Activated CD4-positive, alpha-beta T cell treated with anti-CD3 and anti-CD28 coated beads, Interleukin-2, amount 50 U/mL, for 24 hours (primary cell): ENCODE measurements around the gene TAF9B.
"Not testable (repeated sequence)": the region's sequence is repeated elsewhere in the genome, so short reads cannot be mapped to it uniquely, and the experiment has no call there.

Experiments
- DNase-seq, 2 donors: peaks; one replicate each; pipeline ENCODE4 v3.0.0-alpha.2; 2020; ENCODE audit warnings: low read depth in 1 of 2, low spot score in 1 of 2

Gene TAF9B

DNA sequence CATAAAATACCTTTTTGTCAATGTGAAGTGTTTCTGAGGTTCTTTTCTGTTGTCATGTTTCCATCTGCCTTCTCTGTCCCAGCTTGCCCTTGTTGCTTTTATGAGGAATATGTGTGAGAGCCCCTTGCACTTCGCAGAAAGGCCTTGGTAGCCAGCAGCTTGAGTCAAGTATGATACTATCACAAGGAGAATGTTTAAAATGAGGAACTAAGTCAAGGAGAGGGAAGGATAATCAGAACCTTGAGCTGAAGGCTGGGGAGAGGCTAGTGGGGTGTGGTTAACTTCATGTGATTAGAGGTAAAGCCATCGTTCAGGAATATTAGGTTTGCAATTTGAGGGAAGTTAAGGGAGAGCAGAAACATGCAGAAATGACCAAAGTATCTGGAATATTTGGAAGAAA, 22.7 kb downstream of the TAF9B start:
- no peak for DNase-seq

DNA sequence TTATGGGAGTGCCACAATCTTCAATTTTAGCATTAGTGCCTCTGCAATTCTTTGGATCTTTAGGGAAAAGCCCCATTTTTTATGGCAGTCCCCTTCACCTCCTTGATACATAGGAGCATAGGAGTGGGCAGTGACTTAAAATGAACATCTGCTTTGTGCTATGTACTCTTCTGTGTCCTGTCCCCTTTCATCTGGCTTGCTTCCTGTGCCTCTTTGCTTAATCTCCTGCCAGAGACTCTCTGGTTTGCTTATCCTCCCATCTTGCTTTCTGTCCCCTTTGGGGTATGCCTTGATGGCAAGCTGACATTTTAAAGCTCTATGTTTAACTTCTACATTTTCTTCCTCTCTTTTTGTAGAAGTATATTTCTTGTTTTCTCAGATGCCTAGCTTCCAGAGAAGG, 23.1 kb downstream of the TAF9B start:
- DNase-seq, result no peak

DNA sequence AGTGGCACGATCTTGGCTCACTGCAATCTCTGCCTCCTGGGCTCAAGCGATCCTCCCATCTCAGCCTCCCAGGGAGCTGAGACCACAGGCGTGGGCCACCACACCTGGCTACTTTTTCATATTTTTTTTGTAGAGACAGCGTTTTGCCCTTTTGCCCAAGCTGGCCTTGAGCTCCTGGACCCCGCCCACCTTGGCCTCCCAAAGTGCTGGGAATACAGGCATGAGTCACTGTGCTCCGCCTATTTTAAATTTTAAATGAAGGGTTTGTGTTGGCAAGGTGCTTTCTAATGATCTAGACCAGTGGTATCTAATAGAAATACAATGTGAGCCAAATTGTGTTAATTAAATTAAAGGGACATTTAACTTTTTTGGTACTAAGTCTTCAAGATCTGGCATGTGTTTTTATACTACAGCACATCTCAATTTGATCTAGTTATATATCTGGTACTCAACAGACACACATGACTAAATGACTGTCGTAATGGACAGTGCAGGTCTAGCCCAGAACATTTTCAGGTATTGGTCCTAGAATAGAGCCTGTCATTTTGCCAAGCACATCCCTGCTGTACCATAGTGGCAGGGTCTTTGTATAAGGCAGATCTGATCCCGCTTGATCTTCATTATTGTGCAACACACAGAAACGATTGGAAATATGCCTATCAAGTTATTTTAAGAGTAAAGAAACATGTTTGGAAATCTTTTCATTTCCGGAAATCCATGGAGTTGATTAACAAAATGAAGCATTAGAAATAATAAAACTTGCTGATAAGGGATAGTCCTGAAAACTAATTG, 28.1 kb downstream of the TAF9B start:
- no peak for DNase-seq

GRCh38 chrX:78109458-78109857, 30.0 kb downstream of the TAF9B start:
- no peak for DNase-seq

DNA sequence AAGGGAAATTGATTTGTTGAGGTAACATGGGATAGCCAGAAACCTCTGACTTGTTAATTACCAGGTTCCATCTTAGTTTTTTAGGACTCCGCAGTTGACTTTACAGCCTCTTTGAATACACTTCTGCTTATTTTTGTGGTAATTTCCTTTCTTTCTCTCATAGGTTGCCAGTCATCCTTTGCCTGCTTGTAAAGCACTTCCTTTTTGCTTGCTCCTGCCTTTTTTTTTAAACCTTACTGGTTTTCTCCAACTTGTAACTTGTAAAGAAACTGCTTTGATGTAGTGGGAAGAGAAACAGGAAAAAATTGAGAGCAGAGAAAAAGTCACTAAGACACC, 32.8 kb downstream of the TAF9B start:
- no peak for DNase-seq

GRCh38 chrX:78105944-78106650, 33.4 kb downstream of the TAF9B start:
- no peak for DNase-seq

GRCh38 chrX:78104447-78105176, 34.8 kb downstream of the TAF9B start:
- DNase-seq, result no peak

GRCh38 chrX:78103623-78104446, 35.6 kb downstream of the TAF9B start, which contains the start of gene PGK1:
TSS of gene PGK1 (plus strand) at chrX:78104248. CDS start at chrX:78104341, 93 bp downstream.
- DNase-seq, result peak; percentile 75 to 89

DNA sequence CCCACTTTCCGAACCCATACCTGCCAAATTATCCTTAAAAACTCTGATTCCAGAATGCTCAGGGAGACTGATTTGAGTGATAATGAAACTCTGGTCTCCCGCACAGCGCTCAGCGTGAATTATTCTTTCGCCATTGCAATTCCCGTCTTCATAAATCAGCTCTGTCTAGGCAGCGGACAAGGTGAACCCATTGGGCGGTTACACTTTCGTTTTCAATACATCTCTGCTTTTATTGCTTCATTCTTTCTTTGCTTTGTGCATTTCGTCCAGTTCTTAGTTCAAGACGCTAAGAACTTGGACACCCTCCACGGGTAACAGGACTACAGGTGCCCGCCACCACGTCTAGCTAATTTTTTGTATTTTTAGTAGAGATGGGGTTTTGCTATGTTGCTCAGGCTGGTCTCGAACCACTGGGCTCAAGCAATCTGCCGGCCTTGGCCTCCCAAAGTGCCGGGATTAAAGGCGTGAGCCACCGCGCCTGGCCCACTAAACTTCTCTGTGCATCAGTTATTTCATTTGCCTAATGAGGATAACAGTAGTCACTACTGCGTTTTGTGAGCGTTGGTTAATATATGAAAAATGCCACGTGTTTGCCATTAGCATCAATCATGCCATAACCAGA, 36.3 kb downstream of the TAF9B start:
- DNase-seq, result no peak

DNA sequence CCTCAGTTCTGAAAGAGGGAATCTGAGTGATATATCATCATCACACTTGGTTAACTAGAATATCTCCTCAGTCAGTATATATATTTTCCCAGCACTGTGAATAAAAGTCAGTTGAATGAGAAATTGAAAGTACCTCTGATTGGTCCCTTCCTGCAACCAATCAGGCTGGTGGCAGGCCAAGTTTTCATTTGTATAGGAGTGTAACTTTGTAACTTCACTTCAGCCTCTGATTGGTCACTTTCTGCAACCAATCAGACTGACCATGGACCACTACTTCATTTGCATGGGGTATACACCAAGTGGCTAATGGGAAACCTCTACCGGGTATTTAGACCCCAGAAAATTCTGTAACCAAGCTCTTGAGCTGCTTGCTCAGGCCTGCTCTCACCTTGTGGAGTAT, 37.4 kb downstream of the TAF9B start:
- DNase-seq, result no peak

- DNase-seq, result no peak
Measured at GRCh38 chrX:78098108-78098507, 41.3 kb downstream of the TAF9B start.

DNA sequence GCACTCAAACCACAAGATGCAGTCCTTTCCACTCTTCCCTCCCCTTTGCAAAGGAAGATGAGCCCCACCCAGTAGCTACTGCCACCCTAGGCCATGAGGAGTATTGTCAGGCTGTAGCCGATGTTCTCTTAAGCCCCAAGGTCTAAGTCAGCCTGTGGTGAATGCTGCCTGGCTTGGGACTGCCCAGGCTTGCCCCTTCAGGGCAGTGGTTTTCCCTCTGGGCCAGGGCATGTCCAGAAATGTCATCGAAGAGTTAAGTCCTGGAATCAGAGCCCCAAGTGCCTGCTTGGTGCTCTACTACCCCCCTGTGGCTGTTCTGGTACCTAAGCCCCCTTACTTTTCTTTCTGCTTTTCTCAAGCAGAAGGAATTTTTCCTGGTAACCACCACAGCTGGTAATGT, 47.2 kb downstream of the TAF9B start:
- no peak for DNase-seq

DNA sequence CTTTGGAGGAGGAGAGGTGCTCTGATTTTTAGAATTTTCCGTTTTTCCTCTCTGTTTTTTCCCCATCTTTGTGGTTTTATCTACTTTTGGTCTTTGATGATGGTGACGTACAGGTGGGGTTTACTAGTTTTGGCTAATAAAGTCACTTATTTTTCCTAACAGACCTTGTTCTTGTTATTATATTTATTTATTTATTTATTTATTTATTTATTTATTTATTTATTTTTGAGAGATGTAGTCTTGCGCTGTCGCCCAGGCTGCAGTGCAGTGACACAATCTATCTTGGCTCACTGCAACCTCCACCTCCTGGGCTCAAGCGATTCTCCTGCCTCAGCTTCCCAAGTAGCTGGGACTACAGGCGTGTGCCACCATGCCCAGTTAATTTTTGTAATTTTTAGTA, 58.0 kb downstream of the TAF9B start:
- DNase-seq, result not testable (repeated sequence)
